Effector CD4-positive, alpha-beta T cell (primary cell): ENCODE results near the gene PCDHGC3.

ENCODE experiments used
- DNase-seq: peaks from one replicate; pipeline ENCODE4 v3.0.0-alpha.2; 2020

The PCDHGC3 gene

GRCh38 chr5:141524604-141525597 is 49.1 kb downstream of the PCDHGC3 start:
- DNase-seq, result peak; percentile 46

- no peak for DNase-seq
These were observed 49.9 kb downstream of the PCDHGC3 start for GRCh38 chr5:141525653-141526052.

GRCh38 chr5:141527426-141527825 is 51.7 kb downstream of the PCDHGC3 start:
- no peak for DNase-seq
